Thyroid gland (tissue), 4 donors: ENCODE measurements around the gene FTCD.

Experiments
- CTCF ChIP-seq, 6 experiments: fragments of 200-600 bp in 3 of 6; fragments of 450-650 bp in 3 of 6; sonication (generic) in 3 of 6; IDR thresholded peaks; one replicate each; pipeline ENCODE4 v1.5.1; 2016 to 2019; ENCODE audit warnings: antibody characterized with exemption in 6 of 6, mild to moderate bottlenecking in 2 of 6, inconsistent platforms in 1 of 6, moderate library complexity in 1 of 6
- POLR2A ChIP-seq, 2 donors: fragments of 450-650 bp; IDR thresholded peaks; one replicate each; pipeline ENCODE4 v1.6.1; 2017; ENCODE audit warnings: antibody characterized with exemption in 2 of 2, mild to moderate bottlenecking in 2 of 2, moderate library complexity in 1 of 2

GRCh38 chr21:46091631-46092025 lies 63.8 kb downstream of the FTCD start:
- TF ChIP-seq POLR2A (IDR thresholded peaks at IDR 0.05) (no peak), CTCF (IDR thresholded peaks at IDR 0.05) (no peak)
